Neural cell (in vitro differentiated cells): ENCODE measurements around the gene KBTBD3. TPM values are rescaled to one million over a fixed set of nuclear protein-coding genes. Genes with fewer than 3 reads are reported as not detected.

Experiments used
- H2AFZ ChIP-seq: fragments of 200-600, 300-800 bp; sonication (generic), shearing (Covaris generic); 2 replicates; pipeline ENCODE4 v1.6.0; 2014; ENCODE audit warnings: low read depth, mild to moderate bottlenecking, antibody characterized with exemption, low read length, moderate library complexity
- H3F3A ChIP-seq: fragments of 200-600 bp; shearing (Covaris generic); 2 replicates; pipeline ENCODE4 v1.6.1; 2016; ENCODE audit warnings: mild to moderate bottlenecking, moderate library complexity, mixed read lengths, antibody characterized with exemption, low read length; ENCODE audit not compliant: insufficient read depth, poor library complexity, severe bottlenecking
- H3K27ac ChIP-seq: fragments of 200-600, 300-800 bp; sonication (generic), shearing (Covaris generic); 2 replicates; pipeline ENCODE4 v1.5.1; 2014; ENCODE audit warnings: mild to moderate bottlenecking, low read length, moderate library complexity
- H3K27me3 ChIP-seq: fragments of 300-800, 200-600 bp; sonication (generic), shearing (Covaris generic); 2 replicates; pipeline ENCODE4 v1.6.0; 2014; ENCODE audit warnings: mild to moderate bottlenecking, low read depth, low read length, moderate library complexity; ENCODE audit not compliant: insufficient read depth
- H3K36me3 ChIP-seq: fragments of 300-800, 200-600 bp; sonication (generic), shearing (Covaris generic); 2 replicates; pipeline ENCODE4 v1.5.1; 2014; ENCODE audit warnings: mild to moderate bottlenecking, antibody characterized with exemption, low read length, moderate library complexity; ENCODE audit not compliant: insufficient read depth
- H3K4me2 ChIP-seq: fragments of 300-800, 200-600 bp; sonication (generic), shearing (Covaris generic); 2 replicates; pipeline ENCODE4 v1.6.0; 2014; ENCODE audit warnings: mild to moderate bottlenecking, low read length
- H3K4me3 ChIP-seq: fragments of 300-800, 200-600 bp; sonication (generic), shearing (Covaris generic); 2 replicates; pipeline ENCODE4 v1.5.1; 2014; ENCODE audit warnings: mild to moderate bottlenecking, low read length, moderate library complexity
- H3K79me2 ChIP-seq: fragments of 200-600 bp; shearing (Covaris generic); replicated peaks from 2 replicates; pipeline ENCODE4 v1.6.0; 2014; ENCODE audit warnings: mild to moderate bottlenecking, low read length, moderate library complexity; ENCODE audit not compliant: insufficient read depth
- H3K9ac ChIP-seq: fragments of 300-800, 200-600 bp; sonication (generic), shearing (Covaris generic); 2 replicates; pipeline ENCODE4 v1.6.1; 2016; ENCODE audit warnings: mild to moderate bottlenecking, low read length, mixed read lengths
- H3K9me2 ChIP-seq: fragments of 200-600 bp; shearing (Covaris generic); 2 replicates; pipeline ENCODE4 v1.6.1; 2016; ENCODE audit warnings: mild to moderate bottlenecking, low read length, mixed read lengths; ENCODE audit not compliant: insufficient read depth
- H3K9me3 ChIP-seq: fragments of 200-600, 300-800 bp; sonication (generic), shearing (Covaris generic); 2 replicates; pipeline ENCODE4 v1.6.1; 2016; ENCODE audit warnings: mild to moderate bottlenecking, mixed run types, low read length, moderate library complexity, mixed read lengths
- H4K20me1 ChIP-seq: fragments of 200-600 bp; shearing (Covaris generic); 2 replicates; pipeline ENCODE4 v1.6.1; 2016; ENCODE audit warnings: mild to moderate bottlenecking, mixed run types; ENCODE audit not compliant: insufficient read depth
- CTCF ChIP-seq: fragments of 450-650 bp; IDR thresholded peaks from 2 replicates; pipeline ENCODE4 v1.5.1; 2014; ENCODE audit warnings: antibody characterized with exemption, mild to moderate bottlenecking, moderate library complexity; ENCODE audit not compliant: poor library complexity, severe bottlenecking
- EP300 ChIP-seq: fragments of 450-650 bp; conservative IDR thresholded peaks from 2 replicates; pipeline ENCODE4 v1.6.1; 2014; ENCODE audit warnings: antibody characterized with exemption, mild to moderate bottlenecking, moderate library complexity; ENCODE audit not compliant: poor library complexity, severe bottlenecking
- EZH2 ChIP-seq: fragments of 200-600, 300-800 bp; shearing (Covaris generic), sonication (generic); IDR thresholded peaks from 2 replicates; pipeline ENCODE4 v1.6.1; 2014; ENCODE audit warnings: antibody characterized with exemption, low read length, borderline replicate concordance, mild to moderate bottlenecking; ENCODE audit not compliant: insufficient read depth, poor library complexity, severe bottlenecking
- MXI1 ChIP-seq: fragments of 450-650 bp; conservative IDR thresholded peaks from 2 replicates; pipeline ENCODE4 v1.6.1; 2014; ENCODE audit warnings: antibody characterized with exemption, mild to moderate bottlenecking; ENCODE audit not compliant: poor library complexity, severe bottlenecking
- POLR2AphosphoS5 ChIP-seq: IDR thresholded peaks from 2 replicates; pipeline ENCODE4 v1.6.1; 2012
- RAD21 ChIP-seq: fragments of 450-650 bp; conservative IDR thresholded peaks from 2 replicates; pipeline ENCODE4 v1.6.1; 2014; ENCODE audit warnings: antibody characterized with exemption, mild to moderate bottlenecking, moderate library complexity
- REST ChIP-seq: IDR thresholded peaks from 2 replicates; pipeline ENCODE4 v1.6.1; 2012; ENCODE audit warnings: borderline replicate concordance
- SMC3 ChIP-seq: fragments of 450-650 bp; conservative IDR thresholded peaks from 2 replicates; pipeline ENCODE4 v1.6.1; 2014; ENCODE audit warnings: antibody characterized with exemption, mild to moderate bottlenecking, moderate library complexity; ENCODE audit not compliant: poor library complexity
- TAF1 ChIP-seq: IDR thresholded peaks from 2 replicates; pipeline ENCODE4 v1.6.1; 2012; ENCODE audit warnings: low read depth
- polyA plus RNA-seq: library from polyadenylated mRNA; depleted of rRNA; stranded (reverse); fragments of >200 nt; gene quantifications from 2 replicates; pipeline ENCODE4 v1.2.3, GENCODE V29; 2014

Gene KBTBD3
- polyA plus RNA-seq, 1 donor from 2014 or later = 7.3 TPM

GRCh38 chr11:106070606-106071005 lies 6.5 kb downstream of the KBTBD3 start:
- H3K4me2 ChIP-seq = no peak overlapping the region
- H3K27ac ChIP-seq = no peak overlapping the region
- H3K4me3 ChIP-seq = no peak overlapping the region
- no peaks in the 10 kb centered on the region for H3F3A ChIP-seq
- H2AFZ ChIP-seq = no peak overlapping the region
- H4K20me1 ChIP-seq = no peaks in the 10 kb centered on the region
- no peaks in the 10 kb centered on the region for H3K27me3 ChIP-seq
- no peaks in the 10 kb centered on the region for H3K36me3 ChIP-seq
- peaks cover 5% of the 10 kb centered on the region for H3K79me2 ChIP-seq
- no peaks in the 10 kb centered on the region for H3K9me2 ChIP-seq
- no peaks in the 10 kb centered on the region for H3K9me3 ChIP-seq
- TF ChIP-seq SMC3 (no peak), RAD21 (no peak), REST (no peak), POLR2AphosphoS5 (no peak), EP300 (no peak), EZH2 (no peak), CTCF (no peak), MXI1 (no peak), TAF1 (no peak)
- H3K9ac ChIP-seq = no peak overlapping the region

- Histone ChIP-seq H4K20me1 (no peaks in the 10 kb centered on the region), H3F3A (no peaks in the 10 kb centered on the region), H3K27ac (no peak overlapping the region), H3K4me2 (no peak overlapping the region), H3K9ac (no peak overlapping the region), H3K9me3 (no peaks in the 10 kb centered on the region), H2AFZ (no peak overlapping the region), H3K79me2 (no peaks in the 10 kb centered on the region), H3K27me3 (no peaks in the 10 kb centered on the region), H3K36me3 (no peaks in the 10 kb centered on the region), H3K9me2 (no peaks in the 10 kb centered on the region), H3K4me3 (no peak overlapping the region)
- TF ChIP-seq EP300 = no peak
These were observed 14.1 kb downstream of the KBTBD3 start for GRCh38 chr11:106063009-106063408.
